ENCODE results near the gene UBE2I. TPM values are rescaled to one million over a fixed set of nuclear protein-coding genes. Genes with fewer than 3 reads are reported as not detected.
"Not testable (repeated sequence)": the region's sequence is repeated elsewhere in the genome, so short reads cannot be mapped to it uniquely, and the experiment has no call there.

The UBE2I gene
- total RNA-seq, 2 donors from 2014 or later, result 101 to 143 TPM

- Histone ChIP-seq H3K4me1 (peaks cover 5% of the 10 kb centered on the region), H3K27me3 (no peaks in the 10 kb centered on the region), H3K36me3 (no peaks in the 10 kb centered on the region), H3K9ac (ENCODE audit: low read depth in 2 of 2, low read length in 2 of 2) (peak overlapping the region in 1 of 2 donors; percentile 24), H3K9me3 (no peaks in the 10 kb centered on the region), H3K27ac (no peak overlapping the region), H3K4me3 (no peak overlapping the region)
- intact Hi-C loops (cut with DNase I), result no loop called here
- TF ChIP-seq CTCF (IDR thresholded peaks at IDR 0.05), result no peak
- DNase-seq, result no peak
Measured at GRCh38 chr16:1271380-1271723, 38.1 kb upstream of the UBE2I start.

GRCh38 chr16:1271724-1272413, 37.6 kb upstream of the UBE2I start:
- H3K27me3 ChIP-seq; intact Hi-C loops (cut with DNase I): not testable (repeated sequence)

GRCh38 chr16:1272453-1273198, 36.8 kb upstream of the UBE2I start:
- DNase-seq, result no peak
- no peak for TF ChIP-seq CTCF (IDR thresholded peaks at IDR 0.05)
- Histone ChIP-seq H3K36me3 (no peaks in the 10 kb centered on the region), H3K4me3 (no peak overlapping the region), H3K4me1 (peaks cover 5% of the 10 kb centered on the region), H3K27ac (no peak overlapping the region), H3K9me3 (no peaks in the 10 kb centered on the region), H3K27me3 (no peaks in the 10 kb centered on the region), H3K9ac (ENCODE audit: low read depth in 2 of 2, low read length in 2 of 2) (no peak overlapping the region)
- intact Hi-C loops (cut with DNase I), result no loop called here

More at GRCh38 chr16:1271724-1272413, 37.6 kb upstream of the UBE2I start:
- H3K4me1 ChIP-seq, H3K4me3 ChIP-seq, H3K27ac ChIP-seq, H3K36me3 ChIP-seq, H3K9me3 ChIP-seq: not testable (repeated sequence)
- DNase-seq, result peak; percentile 37
- H3K9ac ChIP-seq (ENCODE audit: low read depth in 2 of 2, low read length in 2 of 2), result peak overlapping the region in 1 of 2 donors; percentile 24

- no peak overlapping the region for H3K4me3 ChIP-seq
- peaks cover 4% of the 10 kb centered on the region for H3K27me3 ChIP-seq
- DNase-seq, result no peak
- no peak overlapping the region for H3K9ac ChIP-seq (ENCODE audit: low read depth in 2 of 2, low read length in 2 of 2)
- H3K4me1 ChIP-seq, result peaks cover 5% of the 10 kb centered on the region
- no peaks in the 10 kb centered on the region for H3K9me3 ChIP-seq
- no peak for TF ChIP-seq CTCF (IDR thresholded peaks at IDR 0.05)
- H3K27ac ChIP-seq, result no peak overlapping the region
- no peaks in the 10 kb centered on the region for H3K36me3 ChIP-seq
- intact Hi-C loops (cut with DNase I), result no loop called here
Measured at GRCh38 chr16:1273816-1274215, 35.6 kb upstream of the UBE2I start.

GRCh38 chr16:1274767-1275166, 34.7 kb upstream of the UBE2I start:
- Histone ChIP-seq H3K27ac (no peak overlapping the region), H3K9me3 (no peaks in the 10 kb centered on the region), H3K4me3 (no peak overlapping the region), H3K4me1 (peaks cover 5% of the 10 kb centered on the region), H3K9ac (ENCODE audit: low read depth in 2 of 2, low read length in 2 of 2) (no peak overlapping the region), H3K36me3 (no peaks in the 10 kb centered on the region), H3K27me3 (peaks cover 4% of the 10 kb centered on the region)
- no peak for TF ChIP-seq CTCF (IDR thresholded peaks at IDR 0.05)
- no peak for DNase-seq
- intact Hi-C loops (cut with DNase I), result no loop called here

Measured in colonic mucosa (tissue), 4 donors.